NB4 (cell line): ENCODE results near the gene RAB40B.

Experiments
- CTCF ChIP-seq: IDR thresholded peaks from one replicate; pipeline ENCODE4 v1.5.1; 2012; ENCODE audit warnings: low read depth, low read length
- POLR2A ChIP-seq: IDR thresholded peaks from 2 replicates; pipeline ENCODE4 v1.6.1; 2011; ENCODE audit warnings: mild to moderate bottlenecking; ENCODE audit not compliant: insufficient read length; ENCODE audit errors: extremely low read depth

GRCh38 chr17:82656266-82656665, 42.2 kb downstream of the RAB40B start:
- TF ChIP-seq CTCF: no peak
- TF ChIP-seq POLR2A: no peak
